Activated CD8-positive, alpha-beta T cell treated with anti-CD3 and anti-CD28 coated beads for 36 hours (primary cell): ENCODE data around the gene RGS14. TPM values are rescaled to one million over a fixed set of nuclear protein-coding genes. Genes with fewer than 3 reads are reported as not detected.
"Not testable (repeated sequence)": the region's sequence is repeated elsewhere in the genome, so short reads cannot be mapped to it uniquely, and the experiment has no call there.

Source experiments
- ATAC-seq: fragments of 200-7000 bp; cut with Tn5 transposase; one replicate; pipeline ENCODE4 v1.10.0; 2021; ENCODE audit warnings: mild to moderate bottlenecking, moderate library complexity
- CTCF ChIA-PET: fragments of 350-600 bp; sonication (Branson Sonifier 250); formaldehyde crosslinking; loops from one replicate; lab custom pipeline; 2021; ENCODE audit warnings: antibody characterized with exemption; lab: Charles Lee
- POLR2A ChIA-PET: fragments of 350-600 bp; sonication (Branson Sonifier 250); formaldehyde crosslinking; loops from one replicate; lab custom pipeline; 2021; ENCODE audit warnings: antibody characterized with exemption; lab: Charles Lee
- DNase-seq: peaks from one replicate; pipeline ENCODE4 v3.0.0-alpha.2; 2020
- H3K27ac Mint-ChIP-seq: one replicate; pipeline ENCODE4 v1.8.0; 2021; ENCODE audit warnings: mild to moderate bottlenecking, mixed read lengths
- H3K27me3 Mint-ChIP-seq: one replicate; pipeline ENCODE4 v1.8.0; 2021; ENCODE audit warnings: mixed read lengths
- H3K36me3 Mint-ChIP-seq: one replicate; pipeline ENCODE4 v1.8.0; 2021; ENCODE audit warnings: low read depth, mixed read lengths
- H3K4me1 Mint-ChIP-seq: one replicate; pipeline ENCODE4 v1.8.0; 2021; ENCODE audit warnings: low read depth, mixed read lengths
- H3K4me3 Mint-ChIP-seq: one replicate; pipeline ENCODE4 v1.8.0; 2021; ENCODE audit warnings: mild to moderate bottlenecking, moderate library complexity, mixed read lengths
- H3K9me3 Mint-ChIP-seq: one replicate; pipeline ENCODE4 v1.8.0; 2021; ENCODE audit warnings: mixed read lengths
- intact Hi-C: fragments of 100-400 bp; cut with micrococcal nuclease; formaldehyde crosslinking; loops from one replicate; pipeline ENCODE4 v1.10.0; 2022
- total RNA-seq, 2 experiments: library from RNA; stranded (reverse); gene quantifications; one replicate each; pipeline ENCODE4 v1.2.3, GENCODE V29; 2021
- TF ChIP-seq, protein P1 (sequence below): fragments of 200-600 bp; IDR thresholded peaks from one replicate; pipeline ENCODE4 v1.8.0; 2022; ENCODE audit warnings: antibody characterized with exemption, mild to moderate bottlenecking

RGS14 gene
- total RNA-seq, 2 experiments from 2014 or later, result 50.4 to 52.5 TPM

DNA sequence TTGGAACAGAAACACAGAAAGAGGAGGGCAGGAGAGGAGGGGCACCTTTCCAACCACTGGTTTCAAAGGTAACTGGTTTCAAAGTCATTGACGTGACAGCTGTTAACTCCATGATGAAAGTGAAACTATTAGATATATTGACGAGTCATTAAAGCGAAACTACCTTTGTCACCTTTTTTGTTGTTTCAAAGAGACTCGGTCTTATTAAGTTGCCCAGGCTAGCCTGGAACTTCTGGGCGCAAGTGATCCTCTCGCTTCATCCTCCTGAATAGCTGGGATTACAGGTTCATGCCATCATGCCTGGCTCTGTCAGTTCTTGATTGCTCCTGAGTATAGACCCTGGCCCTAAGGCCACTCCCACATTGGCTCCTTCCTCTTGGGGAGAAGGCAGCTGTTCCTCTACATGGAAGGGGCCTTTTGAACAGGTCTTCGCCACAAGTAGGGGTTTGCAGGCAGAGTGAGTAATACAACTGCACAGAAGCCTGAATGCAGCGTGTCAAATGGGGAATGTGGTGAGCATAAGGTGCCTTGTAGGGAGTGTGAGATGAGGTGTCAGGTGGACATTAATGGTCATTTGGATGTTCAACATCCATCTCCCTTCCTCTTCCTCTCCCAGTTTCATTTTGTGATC is 55.0 kb downstream of the RGS14 start:
- intact Hi-C loops, result no loop called here
- CTCF ChIA-PET, result interaction anchor here (0.9 to 7.0 kb wide), 3 partner anchors 8 to 103 kb away, joined by 3 to 76 read pairs (median 3); no protein-coding TSS in a partner anchor
- POLR2A ChIA-PET, result interaction anchor here (1.1 to 2.4 kb wide), 8 partner anchors 11 to 43 kb away, joined by 3 to 6 read pairs (median 5); no protein-coding TSS in a partner anchor
- H3K27ac Mint-ChIP-seq, result peak overlapping the region; percentile 70
- H3K4me3 Mint-ChIP-seq, result peak overlapping the region; percentile 18
- peak; percentile 82 for ATAC-seq
- H3K9me3 Mint-ChIP-seq, result no peaks in the 10 kb centered on the region
- H3K36me3 Mint-ChIP-seq, result no peaks in the 10 kb centered on the region
- peaks cover 40% of the 10 kb centered on the region for H3K4me1 Mint-ChIP-seq
- TF ChIP-seq, protein P1, sequence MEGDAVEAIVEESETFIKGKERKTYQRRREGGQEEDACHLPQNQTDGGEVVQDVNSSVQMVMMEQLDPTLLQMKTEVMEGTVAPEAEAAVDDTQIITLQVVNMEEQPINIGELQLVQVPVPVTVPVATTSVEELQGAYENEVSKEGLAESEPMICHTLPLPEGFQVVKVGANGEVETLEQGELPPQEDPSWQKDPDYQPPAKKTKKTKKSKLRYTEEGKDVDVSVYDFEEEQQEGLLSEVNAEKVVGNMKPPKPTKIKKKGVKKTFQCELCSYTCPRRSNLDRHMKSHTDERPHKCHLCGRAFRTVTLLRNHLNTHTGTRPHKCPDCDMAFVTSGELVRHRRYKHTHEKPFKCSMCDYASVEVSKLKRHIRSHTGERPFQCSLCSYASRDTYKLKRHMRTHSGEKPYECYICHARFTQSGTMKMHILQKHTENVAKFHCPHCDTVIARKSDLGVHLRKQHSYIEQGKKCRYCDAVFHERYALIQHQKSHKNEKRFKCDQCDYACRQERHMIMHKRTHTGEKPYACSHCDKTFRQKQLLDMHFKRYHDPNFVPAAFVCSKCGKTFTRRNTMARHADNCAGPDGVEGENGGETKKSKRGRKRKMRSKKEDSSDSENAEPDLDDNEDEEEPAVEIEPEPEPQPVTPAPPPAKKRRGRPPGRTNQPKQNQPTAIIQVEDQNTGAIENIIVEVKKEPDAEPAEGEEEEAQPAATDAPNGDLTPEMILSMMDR, result no peak
- peak; percentile 46 for DNase-seq
- H3K27me3 Mint-ChIP-seq, result no peaks in the 10 kb centered on the region

DNA sequence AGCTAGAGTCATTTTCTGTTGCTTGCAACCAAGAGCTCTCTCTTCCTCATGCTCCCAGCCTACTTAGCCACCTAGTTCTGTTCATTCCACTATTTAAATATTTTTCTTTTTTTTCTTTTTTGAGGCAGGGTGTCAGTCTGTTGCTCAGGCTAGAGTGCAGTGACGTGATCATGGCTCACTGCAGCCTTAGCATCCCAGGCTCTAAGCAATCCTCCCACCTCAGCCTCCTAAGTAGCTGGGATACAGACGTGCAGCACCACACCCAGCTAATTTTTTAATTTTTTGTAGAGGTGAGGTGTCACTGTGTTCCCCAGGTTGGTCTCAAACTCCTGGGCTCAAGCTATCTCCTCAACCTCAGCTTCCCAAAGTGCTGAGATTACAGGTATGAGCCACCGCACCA is 56.8 kb downstream of the RGS14 start:
- TF ChIP-seq, protein P1, result no peak
- intact Hi-C loops, result no loop called here
- H3K4me3 Mint-ChIP-seq, result no peak overlapping the region
- ATAC-seq (no peak), DNase-seq (no peak)
- CTCF ChIA-PET, result interaction anchor here (0.8 to 7.0 kb wide), 9 partner anchors 10 to 105 kb away, joined by 3 to 76 read pairs (median 4); no protein-coding TSS in a partner anchor
- H3K27me3 Mint-ChIP-seq, result no peaks in the 10 kb centered on the region
- POLR2A ChIA-PET, result interaction anchor here (1.0 to 4.7 kb wide), 3 partner anchors 18 to 50 kb away, joined by 3 to 23 read pairs (median 6); no protein-coding TSS in a partner anchor
- H3K36me3 Mint-ChIP-seq, result no peaks in the 10 kb centered on the region
- H3K4me1 Mint-ChIP-seq, result peaks cover 40% of the 10 kb centered on the region
- H3K27ac Mint-ChIP-seq, result no peak overlapping the region
- no peaks in the 10 kb centered on the region for H3K9me3 Mint-ChIP-seq

DNA sequence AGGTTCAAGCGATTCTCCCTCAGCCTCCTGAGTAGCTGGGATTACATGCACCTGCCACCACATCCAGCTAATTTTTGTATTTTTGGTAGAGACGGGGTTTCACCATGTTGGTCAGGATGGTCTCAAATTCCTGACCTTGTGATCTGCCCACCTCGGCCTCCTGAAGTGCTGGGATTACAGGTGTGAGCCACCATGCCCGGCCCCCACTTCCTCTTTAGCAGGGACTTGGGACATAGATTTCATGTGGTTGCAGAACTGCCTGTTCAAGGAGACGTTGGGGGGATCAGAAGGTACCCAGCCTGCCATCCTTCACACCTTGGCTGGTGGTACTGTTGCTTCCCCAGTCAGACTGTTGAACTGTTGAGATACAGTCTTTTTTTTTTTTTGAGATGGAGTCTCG is 59.4 kb downstream of the RGS14 start:
- H3K36me3 Mint-ChIP-seq, H3K4me3 Mint-ChIP-seq, H3K27ac Mint-ChIP-seq, H3K27me3 Mint-ChIP-seq, DNase-seq, ATAC-seq, H3K9me3 Mint-ChIP-seq, intact Hi-C loops: not testable (repeated sequence)
- POLR2A ChIA-PET, result interaction anchor here (0.9 to 4.7 kb wide), 5 partner anchors 9 to 28 kb away, joined by 4 to 23 read pairs (median 5); partner anchors contain the start of gene GRK6
- CTCF ChIA-PET, result interaction anchor here (1.0 to 7.0 kb wide), 5 partner anchors 9 to 107 kb away, joined by 3 to 76 read pairs (median 3); no protein-coding TSS in a partner anchor
- peaks cover 25% of the 10 kb centered on the region for H3K4me1 Mint-ChIP-seq

DNA sequence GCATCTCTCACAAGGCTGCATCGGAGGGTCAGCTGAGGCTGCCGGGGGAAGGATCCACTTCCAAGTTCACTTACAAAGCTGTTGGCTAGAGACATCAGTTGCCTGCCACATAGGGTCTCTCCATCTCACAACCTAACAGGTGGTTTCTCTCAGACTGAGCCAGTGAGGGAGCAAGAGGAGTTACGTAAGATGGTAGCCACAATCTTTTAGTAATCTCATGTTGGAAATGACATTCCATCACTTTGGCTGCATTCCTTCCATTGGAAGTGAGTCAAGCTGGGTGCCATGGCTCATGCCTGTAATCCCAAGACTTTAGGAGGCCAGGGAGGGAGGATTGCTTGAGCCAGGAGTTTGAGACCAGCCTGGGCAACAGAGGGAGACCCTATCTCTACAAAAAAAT is 61.3 kb downstream of the RGS14 start:
- POLR2A ChIA-PET, result interaction anchor here (0.7 to 1.4 kb wide), 2 partner anchors 27 to 83 kb away, joined by 3 to 6 read pairs; partner anchors contain the start of gene PRR7
- TF ChIP-seq, protein P1, result no peak
- no peak for DNase-seq

DNA sequence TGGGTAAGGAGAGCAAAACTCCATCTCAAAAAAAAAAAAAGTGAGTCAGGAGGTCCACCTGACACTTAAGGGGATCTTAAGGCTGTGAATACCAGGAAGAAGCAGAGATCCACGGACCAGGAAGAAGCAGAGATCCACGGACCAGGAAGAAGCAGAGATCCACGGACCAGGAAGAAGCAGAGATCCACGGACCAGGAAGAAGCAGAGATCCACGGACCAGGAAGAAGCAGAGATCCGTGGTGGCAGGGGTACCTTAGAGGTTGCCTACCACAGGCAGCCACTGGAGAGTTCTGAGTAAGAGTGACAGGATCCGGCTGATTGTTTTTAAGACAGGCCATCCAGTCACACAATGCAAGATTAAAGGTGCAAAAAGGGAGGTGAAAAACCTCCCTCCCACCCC is 62.7 kb downstream of the RGS14 start:
- H3K9me3 Mint-ChIP-seq, DNase-seq, ATAC-seq, intact Hi-C loops, H3K27me3 Mint-ChIP-seq, H3K36me3 Mint-ChIP-seq, H3K4me3 Mint-ChIP-seq, H3K27ac Mint-ChIP-seq: not testable (repeated sequence)
- POLR2A ChIA-PET, result interaction anchor here (2.4 to 15.2 kb wide), 2 partner anchors 16 to 25 kb away, joined by 5 to 606 read pairs; partner anchors contain the start of gene PRR7
- CTCF ChIA-PET, result interaction anchor here (1.0 to 10.5 kb wide), 2 partner anchors 16 to 37 kb away, joined by 3 to 159 read pairs; partner anchors contain the start of genes F12 and PFN3
- H3K4me1 Mint-ChIP-seq, result peaks cover 13% of the 10 kb centered on the region

More for the DNA sequence above, 61.3 kb downstream of the RGS14 start:
- Mint-ChIP-seq H3K4me3 (no peak overlapping the region), H3K36me3 (no peaks in the 10 kb centered on the region), H3K27ac (no peak overlapping the region), H3K9me3 (no peaks in the 10 kb centered on the region), H3K27me3 (no peaks in the 10 kb centered on the region), H3K4me1 (peaks cover 7% of the 10 kb centered on the region)
- CTCF ChIA-PET, result interaction anchor here (7.0 kb wide), 1 partner anchor 15 kb away, joined by 76 read pairs; no protein-coding TSS in a partner anchor
- intact Hi-C loops, result no loop called here
- ATAC-seq, result no peak
